ENCODE measurements around the gene MPP7. TPM values are rescaled to one million over a fixed set of nuclear protein-coding genes. Genes with fewer than 3 reads are reported as not detected.

MPP7 gene
- total and polyA plus RNA-seq, 2 donors (not counting 3 experiments of a cell fraction or from before 2014, with no cell fraction given): 0.17 to 0.73 TPM

DNA sequence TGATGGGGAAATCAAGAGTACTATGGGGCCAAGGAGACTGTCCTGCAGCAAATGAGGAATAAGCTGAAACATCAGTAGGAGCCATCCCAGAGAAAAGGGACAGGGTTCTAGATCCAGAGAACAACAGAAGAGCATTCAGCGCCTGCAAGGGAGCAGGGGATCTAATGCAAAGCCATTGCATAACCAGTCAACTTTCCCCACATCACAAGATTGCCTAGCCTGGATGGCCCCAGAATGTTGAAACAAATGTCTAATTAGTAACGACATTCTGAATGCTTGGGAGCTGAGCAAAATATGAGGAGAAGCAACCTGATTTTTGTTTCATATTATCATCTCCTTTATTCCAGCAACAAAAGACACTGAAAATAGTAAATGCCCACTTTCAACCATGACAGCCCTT lies 2.7 kb upstream of the MPP7 start:
- Histone ChIP-seq H3K36me3 (ENCODE audit: control insufficient read depth in 2 of 2, extremely low read depth in 1 of 2, insufficient read depth in 2 of 2, low read length in 2 of 2) (no peaks in the 10 kb centered on the region), H2AFZ (ENCODE audit: low read depth, low read length) (no peak overlapping the region), H3K27me3 (ENCODE audit: control insufficient read depth in 2 of 2, insufficient read depth in 2 of 2, low read length in 2 of 2) (peaks cover 27 to 42% of the 10 kb centered on the region in 2 experiments), H3K9ac (replicated peaks; ENCODE audit: extremely low read depth, insufficient read depth, low read length) (no peak overlapping the region), H3K9me1 (replicated peaks; ENCODE audit: control insufficient read depth, extremely low read depth, insufficient read depth, low read length) (no peaks in the 10 kb centered on the region), H3K4me1 (ENCODE audit: control insufficient read depth, extremely low read depth, insufficient read depth, low read length) (peaks cover 6% of the 10 kb centered on the region), H4K20me1 (replicated peaks; ENCODE audit: control insufficient read depth, extremely low read depth, insufficient read depth, low read length) (no peaks in the 10 kb centered on the region), H3K27ac (ENCODE audit: insufficient read depth, low read depth, low read length) (no peak overlapping the region), H3K9me3 (replicated peaks; ENCODE audit: control insufficient read depth, insufficient read depth, low read length) (no peaks in the 10 kb centered on the region), H3K79me2 (ENCODE audit: control insufficient read depth, insufficient read depth, low read length) (no peaks in the 10 kb centered on the region), H3K4me2 (ENCODE audit: insufficient read depth, low read length) (no peak overlapping the region), H3K4me3 (replicated peaks in 1 of 3; ENCODE audit: insufficient read depth in 1 of 3, low read depth in 1 of 3, low read length in 3 of 3) (no peak overlapping the region)
- BruUV-seq (replicated peaks): no TSS peak
- DNase-seq (ENCODE audit: low read depth, low spot score): no peak
- POLR2A ChIA-PET: no interaction called here
- no peak for TF ChIP-seq MYC (IDR thresholded peaks at IDR 0.05; ENCODE audit: low read depth, low read length)
- no peak for TF ChIP-seq FOS (IDR thresholded peaks at IDR 0.05; ENCODE audit: borderline replicate concordance, insufficient read depth, low read length)
- no peak for TF ChIP-seq GATA2 (IDR thresholded peaks at IDR 0.05; ENCODE audit: insufficient read depth, insufficient read length, low read depth, low read length)
- TF ChIP-seq POLR2A (IDR thresholded peaks at IDR 0.05; ENCODE audit: low read depth, low read length): no peak
- no peak for TF ChIP-seq POLR2AphosphoS5 (IDR thresholded peaks at IDR 0.05; ENCODE audit: insufficient read depth, low read depth, low read length)
- TF ChIP-seq, protein P1, sequence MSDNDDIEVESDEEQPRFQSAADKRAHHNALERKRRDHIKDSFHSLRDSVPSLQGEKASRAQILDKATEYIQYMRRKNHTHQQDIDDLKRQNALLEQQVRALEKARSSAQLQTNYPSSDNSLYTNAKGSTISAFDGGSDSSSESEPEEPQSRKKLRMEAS (IDR thresholded peaks at IDR 0.05; ENCODE audit: insufficient read depth, insufficient read length): no peak
- TF ChIP-seq EZH2 (IDR thresholded peaks at IDR 0.05; ENCODE audit: borderline replicate concordance, low read depth, low read length, severe bottlenecking): no peak
- TF ChIP-seq, protein P2, sequence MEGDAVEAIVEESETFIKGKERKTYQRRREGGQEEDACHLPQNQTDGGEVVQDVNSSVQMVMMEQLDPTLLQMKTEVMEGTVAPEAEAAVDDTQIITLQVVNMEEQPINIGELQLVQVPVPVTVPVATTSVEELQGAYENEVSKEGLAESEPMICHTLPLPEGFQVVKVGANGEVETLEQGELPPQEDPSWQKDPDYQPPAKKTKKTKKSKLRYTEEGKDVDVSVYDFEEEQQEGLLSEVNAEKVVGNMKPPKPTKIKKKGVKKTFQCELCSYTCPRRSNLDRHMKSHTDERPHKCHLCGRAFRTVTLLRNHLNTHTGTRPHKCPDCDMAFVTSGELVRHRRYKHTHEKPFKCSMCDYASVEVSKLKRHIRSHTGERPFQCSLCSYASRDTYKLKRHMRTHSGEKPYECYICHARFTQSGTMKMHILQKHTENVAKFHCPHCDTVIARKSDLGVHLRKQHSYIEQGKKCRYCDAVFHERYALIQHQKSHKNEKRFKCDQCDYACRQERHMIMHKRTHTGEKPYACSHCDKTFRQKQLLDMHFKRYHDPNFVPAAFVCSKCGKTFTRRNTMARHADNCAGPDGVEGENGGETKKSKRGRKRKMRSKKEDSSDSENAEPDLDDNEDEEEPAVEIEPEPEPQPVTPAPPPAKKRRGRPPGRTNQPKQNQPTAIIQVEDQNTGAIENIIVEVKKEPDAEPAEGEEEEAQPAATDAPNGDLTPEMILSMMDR (IDR thresholded peaks at IDR 0.05; ENCODE audit: extremely low read depth in 1 of 2, insufficient read depth in 1 of 2, low read depth in 1 of 2, low read length in 2 of 2): no peak
- CTCF ChIA-PET: no interaction called here
- intact Hi-C loops (cut with micrococcal nuclease): no loop called here
- FAIRE-seq: no peak
- dilution Hi-C loops (cut with MboI; ENCODE audit: extremely low pct_ligation_motif_present, low sequenced_read_pairs): no loop called here

Data from endothelial cell of umbilical vein (primary cell).